Mesothelial cell of epicardium (in vitro differentiated cells): ENCODE measurements around the gene ACVR1. TPM values are rescaled to one million over a fixed set of nuclear protein-coding genes. Genes with fewer than 3 reads are reported as not detected.

ENCODE experiments used
- DNase-seq, 2 experiments: peaks; one replicate each; pipeline ENCODE4 v3.0.0; 2021; ENCODE audit warnings: low spot score in 2 of 2; ENCODE audit not compliant: unreplicated experiment in 2 of 2
- H3K27ac Mint-ChIP-seq: 2 replicates; pipeline ENCODE4 v1.8.0; 2021; ENCODE audit warnings: mixed read lengths
- H3K27me3 Mint-ChIP-seq: 2 replicates; pipeline ENCODE4 v1.8.0; 2021; ENCODE audit warnings: low read depth, mixed read lengths
- H3K36me3 Mint-ChIP-seq: 2 replicates; pipeline ENCODE4 v1.8.0; 2021; ENCODE audit warnings: mixed read lengths
- H3K4me1 Mint-ChIP-seq: 2 replicates; pipeline ENCODE4 v1.8.0; 2021; ENCODE audit warnings: mixed read lengths
- H3K4me3 Mint-ChIP-seq: 2 replicates; pipeline ENCODE4 v1.8.0; 2021; ENCODE audit warnings: mild to moderate bottlenecking, moderate library complexity, mixed read lengths
- H3K9me3 Mint-ChIP-seq: 2 replicates; pipeline ENCODE4 v1.8.0; 2021; ENCODE audit warnings: mixed read lengths
- total RNA-seq: library from RNA; stranded (reverse); gene quantifications from 3 replicates; pipeline ENCODE4 v1.2.1, GENCODE V29; 2021
- TF ChIP-seq, protein P1 (sequence below): fragments of 200-600 bp; sonication (generic); IDR thresholded peaks from one replicate; pipeline ENCODE4 v1.5.0; 2021; ENCODE audit warnings: antibody characterized with exemption; ENCODE audit not compliant: unreplicated experiment

The ACVR1 gene
- total RNA-seq, 1 donor from 2014 or later, result 27.5 TPM

DNA sequence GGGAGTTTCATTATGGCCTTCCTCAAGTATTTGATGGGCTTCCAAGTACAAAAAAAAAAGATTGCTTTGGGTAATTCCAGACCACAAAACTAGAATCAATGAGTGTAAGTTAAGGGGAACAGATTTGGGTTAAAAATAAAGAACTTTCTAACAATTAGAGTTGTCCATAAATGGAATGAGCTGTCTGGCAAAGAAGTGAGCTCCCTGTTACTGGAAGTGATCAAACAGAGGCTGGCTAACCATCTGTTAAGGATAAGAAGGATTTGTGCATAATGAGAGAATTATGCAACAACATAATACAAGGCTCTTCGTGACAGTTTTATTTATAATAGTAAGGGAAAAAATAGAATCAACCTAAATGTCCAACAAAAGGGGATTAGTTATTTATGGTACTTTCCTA lies 44.6 kb upstream of the ACVR1 start:
- H3K27ac Mint-ChIP-seq, result no peak overlapping the region
- no peaks in the 10 kb centered on the region for H3K36me3 Mint-ChIP-seq
- no peak overlapping the region for H3K4me3 Mint-ChIP-seq
- H3K4me1 Mint-ChIP-seq, result no peaks in the 10 kb centered on the region
- peaks cover 3% of the 10 kb centered on the region for H3K9me3 Mint-ChIP-seq
- TF ChIP-seq, protein P1, sequence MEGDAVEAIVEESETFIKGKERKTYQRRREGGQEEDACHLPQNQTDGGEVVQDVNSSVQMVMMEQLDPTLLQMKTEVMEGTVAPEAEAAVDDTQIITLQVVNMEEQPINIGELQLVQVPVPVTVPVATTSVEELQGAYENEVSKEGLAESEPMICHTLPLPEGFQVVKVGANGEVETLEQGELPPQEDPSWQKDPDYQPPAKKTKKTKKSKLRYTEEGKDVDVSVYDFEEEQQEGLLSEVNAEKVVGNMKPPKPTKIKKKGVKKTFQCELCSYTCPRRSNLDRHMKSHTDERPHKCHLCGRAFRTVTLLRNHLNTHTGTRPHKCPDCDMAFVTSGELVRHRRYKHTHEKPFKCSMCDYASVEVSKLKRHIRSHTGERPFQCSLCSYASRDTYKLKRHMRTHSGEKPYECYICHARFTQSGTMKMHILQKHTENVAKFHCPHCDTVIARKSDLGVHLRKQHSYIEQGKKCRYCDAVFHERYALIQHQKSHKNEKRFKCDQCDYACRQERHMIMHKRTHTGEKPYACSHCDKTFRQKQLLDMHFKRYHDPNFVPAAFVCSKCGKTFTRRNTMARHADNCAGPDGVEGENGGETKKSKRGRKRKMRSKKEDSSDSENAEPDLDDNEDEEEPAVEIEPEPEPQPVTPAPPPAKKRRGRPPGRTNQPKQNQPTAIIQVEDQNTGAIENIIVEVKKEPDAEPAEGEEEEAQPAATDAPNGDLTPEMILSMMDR, result no peak
- peaks cover 5% of the 10 kb centered on the region for H3K27me3 Mint-ChIP-seq
- DNase-seq, result no peak

DNA sequence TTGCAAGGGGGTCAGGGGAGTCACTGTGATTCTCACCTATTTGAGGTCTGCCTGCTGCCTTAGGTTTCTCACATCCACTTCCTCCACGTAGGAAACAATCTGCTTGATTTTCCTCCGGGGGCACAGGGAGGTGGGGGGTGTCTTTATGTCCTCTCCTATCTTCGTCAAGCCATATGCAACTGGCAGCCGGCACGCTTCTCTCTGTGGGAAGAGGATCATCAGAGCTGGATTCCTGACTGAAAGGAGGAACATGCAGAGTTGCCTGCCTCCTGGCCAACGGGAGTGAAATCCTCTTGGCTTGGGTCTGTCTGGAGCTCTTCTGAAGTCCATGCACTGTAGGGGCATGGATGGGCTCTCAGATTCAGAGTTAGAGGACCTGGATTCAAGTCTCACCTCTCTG lies 43.1 kb upstream of the ACVR1 start:
- Mint-ChIP-seq H3K4me3 (no peak overlapping the region), H3K36me3 (no peaks in the 10 kb centered on the region), H3K9me3 (peaks cover 3% of the 10 kb centered on the region), H3K4me1 (no peaks in the 10 kb centered on the region), H3K27ac (no peak overlapping the region), H3K27me3 (peaks cover 5% of the 10 kb centered on the region)
- no peak for DNase-seq
- TF ChIP-seq, protein P1, result no peak

DNA sequence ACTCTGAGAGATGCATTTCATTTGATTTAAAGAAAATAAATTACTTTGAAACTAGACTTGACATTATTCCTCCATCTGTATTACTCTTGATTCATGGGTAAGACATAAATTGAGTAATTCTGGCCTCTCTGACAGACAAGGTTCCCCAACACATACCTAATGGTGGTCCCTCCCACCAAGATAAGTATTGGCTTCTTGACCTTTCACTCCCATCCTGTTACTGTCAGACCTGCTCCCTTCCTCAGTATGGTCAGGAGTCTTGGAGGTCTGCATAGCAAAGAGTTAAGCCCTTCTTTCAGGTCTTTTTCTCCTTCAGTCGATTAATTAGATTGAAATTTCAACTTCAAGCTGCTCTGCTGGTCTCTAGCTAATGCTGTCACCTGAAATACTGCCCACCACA lies 42.2 kb upstream of the ACVR1 start:
- H3K4me1 Mint-ChIP-seq, result no peaks in the 10 kb centered on the region
- H3K4me3 Mint-ChIP-seq, result no peak overlapping the region
- H3K36me3 Mint-ChIP-seq, result no peaks in the 10 kb centered on the region
- DNase-seq, result no peak
- TF ChIP-seq, protein P1, result no peak
- H3K27ac Mint-ChIP-seq, result no peak overlapping the region
- H3K9me3 Mint-ChIP-seq, result peaks cover 3% of the 10 kb centered on the region
- H3K27me3 Mint-ChIP-seq, result peaks cover 8% of the 10 kb centered on the region

DNA sequence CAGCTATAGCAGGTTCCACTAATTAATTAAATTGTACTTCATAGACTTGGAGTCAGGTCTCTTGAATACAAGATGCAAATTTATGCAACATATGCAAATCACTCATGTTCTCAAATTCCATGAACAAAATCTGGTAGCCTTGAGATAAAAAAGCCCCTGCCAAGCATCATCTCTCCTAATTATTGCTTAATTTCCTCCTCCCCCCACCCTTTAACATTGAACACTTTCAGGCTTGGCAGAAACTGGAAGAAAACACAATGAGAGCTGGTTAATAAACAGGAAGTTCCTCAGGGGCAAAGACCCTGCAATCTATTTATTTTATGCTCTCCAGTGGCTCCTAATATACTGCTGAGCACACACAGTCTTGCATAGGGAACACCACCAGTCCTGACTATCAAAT lies 35.6 kb upstream of the ACVR1 start:
- H3K4me3 Mint-ChIP-seq, result no peak overlapping the region
- no peak overlapping the region for H3K27ac Mint-ChIP-seq
- no peaks in the 10 kb centered on the region for H3K4me1 Mint-ChIP-seq
- TF ChIP-seq, protein P1, result no peak
- no peaks in the 10 kb centered on the region for H3K36me3 Mint-ChIP-seq
- no peaks in the 10 kb centered on the region for H3K9me3 Mint-ChIP-seq
- DNase-seq, result no peak
- H3K27me3 Mint-ChIP-seq, result peaks cover 3% of the 10 kb centered on the region

DNA sequence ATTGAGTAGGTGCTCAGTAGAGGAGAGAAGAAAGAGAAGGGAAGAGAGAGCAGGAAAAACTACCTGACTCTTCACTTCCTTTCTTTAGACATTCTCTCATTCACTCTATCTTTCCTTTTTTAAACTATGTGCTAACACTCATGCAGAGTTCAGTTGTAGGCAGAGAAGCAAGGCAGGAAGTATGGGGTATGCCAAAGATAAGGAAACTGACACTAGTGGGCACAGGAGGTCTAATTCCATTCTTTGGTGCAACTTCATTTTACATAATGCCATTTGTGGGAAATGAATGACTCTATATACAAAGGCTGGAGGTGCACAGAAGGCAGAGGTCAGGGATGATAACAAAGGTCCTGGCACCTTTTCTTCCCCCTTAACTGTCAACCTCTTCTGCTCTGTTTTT lies 35.1 kb upstream of the ACVR1 start:
- Mint-ChIP-seq H3K9me3 (no peaks in the 10 kb centered on the region), H3K27ac (no peak overlapping the region), H3K4me1 (no peaks in the 10 kb centered on the region), H3K36me3 (no peaks in the 10 kb centered on the region), H3K4me3 (no peak overlapping the region), H3K27me3 (peaks cover 3% of the 10 kb centered on the region)
- TF ChIP-seq, protein P1, result no peak
- DNase-seq, result no peak

DNA sequence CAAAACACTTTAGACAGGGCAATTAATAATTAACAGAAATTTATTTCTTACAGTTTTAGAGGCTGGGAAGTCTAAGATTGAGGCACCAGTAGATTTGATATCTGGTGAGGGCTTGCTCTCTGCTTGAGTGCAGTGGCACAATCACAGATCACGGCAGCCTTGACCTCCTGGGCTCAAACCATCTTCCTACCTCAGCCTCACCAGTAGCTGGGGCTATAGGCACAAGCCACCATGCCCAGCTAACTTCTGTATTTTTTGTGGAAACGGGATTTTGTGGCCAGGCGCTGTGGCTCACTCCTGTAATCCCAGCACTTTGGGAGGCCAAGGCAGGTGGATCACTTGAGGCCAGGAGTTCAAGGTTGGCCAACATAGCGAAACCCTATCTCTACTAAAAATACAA lies 29.0 kb upstream of the ACVR1 start:
- Mint-ChIP-seq H3K9me3 (no peaks in the 10 kb centered on the region), H3K36me3 (no peaks in the 10 kb centered on the region), H3K4me3 (no peak overlapping the region), H3K27ac (no peak overlapping the region), H3K4me1 (no peaks in the 10 kb centered on the region), H3K27me3 (no peaks in the 10 kb centered on the region)
- TF ChIP-seq, protein P1, result no peak
- DNase-seq, result no peak
